ENCODE results near the gene CIRBP. TPM values are rescaled to one million over a fixed set of nuclear protein-coding genes. Genes with fewer than 3 reads are reported as not detected.
"Not testable (repeated sequence)": the region's sequence is repeated elsewhere in the genome, so short reads cannot be mapped to it uniquely, and the experiment has no call there.

CIRBP gene
- total RNA-seq, 2 experiments from 2014 or later = 161 to 180 TPM

GRCh38 chr19:1317274-1318003 is 48.3 kb downstream of the CIRBP start:
- H3K9me3 Mint-ChIP-seq = no peaks in the 10 kb centered on the region
- peaks cover 26% of the 10 kb centered on the region for H3K27me3 Mint-ChIP-seq
- intact Hi-C loops (cut with micrococcal nuclease) = no loop called here
- no peak for DNase-seq
- H3K27ac Mint-ChIP-seq = no peak overlapping the region
- no peak for ATAC-seq
- no peaks in the 10 kb centered on the region for H3K4me1 Mint-ChIP-seq (ENCODE audit: low read depth)
- no peak overlapping the region for H3K4me3 Mint-ChIP-seq
- TF ChIP-seq CTCF (IDR thresholded peaks at IDR 0.05) = no peak
- POLR2A ChIA-PET = no interaction called here
- CTCF ChIA-PET = interaction anchor here (0.7 to 1.4 kb wide), 3 partner anchors 73 to 1987 kb away, joined by 3 read pairs; no protein-coding TSS in a partner anchor
- no peaks in the 10 kb centered on the region for H3K36me3 Mint-ChIP-seq (ENCODE audit: low read depth)

GRCh38 chr19:1318678-1319471 is 49.7 kb downstream of the CIRBP start:
- ATAC-seq = no peak
- DNase-seq = no peak
- ChIA-PET CTCF (interaction anchor here (1.4 kb wide), 1 partner anchor 227 kb away, joined by 3 read pairs; no protein-coding TSS in a partner anchor), POLR2A (no interaction called here)
- intact Hi-C loops (cut with micrococcal nuclease) = no loop called here
- Mint-ChIP-seq H3K9me3 (no peaks in the 10 kb centered on the region), H3K36me3 (ENCODE audit: low read depth) (no peaks in the 10 kb centered on the region), H3K4me3 (no peak overlapping the region), H3K27ac (no peak overlapping the region), H3K27me3 (peaks cover 33% of the 10 kb centered on the region), H3K4me1 (ENCODE audit: low read depth) (no peaks in the 10 kb centered on the region)
- no peak for TF ChIP-seq CTCF (IDR thresholded peaks at IDR 0.05)

- POLR2A ChIA-PET; H3K4me3 Mint-ChIP-seq; H3K4me1 Mint-ChIP-seq (ENCODE audit: low read depth); H3K9me3 Mint-ChIP-seq; ATAC-seq; H3K36me3 Mint-ChIP-seq (ENCODE audit: low read depth); DNase-seq; CTCF ChIA-PET; intact Hi-C loops (cut with micrococcal nuclease); H3K27ac Mint-ChIP-seq: not testable (repeated sequence)
- peaks cover 40% of the 10 kb centered on the region for H3K27me3 Mint-ChIP-seq
Measured at GRCh38 chr19:1320282-1320650, 51.1 kb downstream of the CIRBP start.

GRCh38 chr19:1321539-1321938 is 52.4 kb downstream of the CIRBP start:
- ChIA-PET POLR2A (no interaction called here), CTCF (no interaction called here)
- intact Hi-C loops (cut with micrococcal nuclease) = no loop called here
- ATAC-seq (no peak), DNase-seq (no peak)
- Mint-ChIP-seq H3K27ac (no peak overlapping the region), H3K36me3 (ENCODE audit: low read depth) (no peaks in the 10 kb centered on the region), H3K4me3 (no peak overlapping the region), H3K27me3 (peaks cover 39% of the 10 kb centered on the region), H3K4me1 (ENCODE audit: low read depth) (no peaks in the 10 kb centered on the region), H3K9me3 (no peaks in the 10 kb centered on the region)
- TF ChIP-seq CTCF (IDR thresholded peaks at IDR 0.05) = no peak

- Mint-ChIP-seq H3K36me3 (ENCODE audit: low read depth) (no peaks in the 10 kb centered on the region), H3K9me3 (no peaks in the 10 kb centered on the region), H3K4me1 (ENCODE audit: low read depth) (no peaks in the 10 kb centered on the region), H3K27ac (no peak overlapping the region), H3K4me3 (no peak overlapping the region), H3K27me3 (peaks cover 34% of the 10 kb centered on the region)
- DNase-seq (no peak), ATAC-seq (no peak)
- ChIA-PET POLR2A (interaction anchor here (0.6 kb wide), 1 partner anchor 9 kb away, joined by 3 read pairs; no protein-coding TSS in a partner anchor), CTCF (no interaction called here)
- intact Hi-C loops (cut with micrococcal nuclease) = no loop called here
- no peak for TF ChIP-seq CTCF (IDR thresholded peaks at IDR 0.05)
Measured at GRCh38 chr19:1322198-1322981, 53.3 kb downstream of the CIRBP start.
